ENCODE data around the gene F10.

The F10 gene

GRCh38 chr13:113137691-113138298, 15.2 kb downstream of the F10 start:
- no peak overlapping the region for H3K4me3 ChIP-seq (ENCODE audit: low read length)
- no peak for DNase-seq (ENCODE audit: low read depth)
- no peak for TF ChIP-seq CTCF (conservative IDR thresholded peaks at IDR 0.05; ENCODE audit: low read length)

- TF ChIP-seq CTCF (conservative IDR thresholded peaks at IDR 0.05; ENCODE audit: low read length): no peak
These were observed 16.4 kb downstream of the F10 start for GRCh38 chr13:113138792-113139551.

GRCh38 chr13:113139577-113139976, 17.0 kb downstream of the F10 start:
- no peak for DNase-seq (ENCODE audit: low read depth)
- no peak overlapping the region for H3K4me3 ChIP-seq (ENCODE audit: low read length)
- TF ChIP-seq CTCF (conservative IDR thresholded peaks at IDR 0.05; ENCODE audit: low read length): no peak

More at GRCh38 chr13:113138792-113139551, 16.4 kb downstream of the F10 start:
- DNase-seq (ENCODE audit: low read depth): no peak
- no peak overlapping the region for H3K4me3 ChIP-seq (ENCODE audit: low read length)

- DNase-seq (ENCODE audit: low read depth): no peak
- no peak for TF ChIP-seq CTCF (conservative IDR thresholded peaks at IDR 0.05; ENCODE audit: low read length)
- H3K4me3 ChIP-seq (ENCODE audit: low read length): no peak overlapping the region
These were observed 18.3 kb downstream of the F10 start for GRCh38 chr13:113140677-113141600.

- DNase-seq (ENCODE audit: low read depth): no peak
- no peak overlapping the region for H3K4me3 ChIP-seq (ENCODE audit: low read length)
- TF ChIP-seq CTCF (conservative IDR thresholded peaks at IDR 0.05; ENCODE audit: low read length): no peak
These were observed 19.0 kb downstream of the F10 start for GRCh38 chr13:113141601-113141970.

GRCh38 chr13:113142876-113143275, 20.3 kb downstream of the F10 start:
- no peak for TF ChIP-seq CTCF (conservative IDR thresholded peaks at IDR 0.05; ENCODE audit: low read length)
- no peak for DNase-seq (ENCODE audit: low read depth)
- H3K4me3 ChIP-seq (ENCODE audit: low read length): no peak overlapping the region

All from AG10803 (cell line).